ENCODE results near the gene SPEM2.

DNA sequence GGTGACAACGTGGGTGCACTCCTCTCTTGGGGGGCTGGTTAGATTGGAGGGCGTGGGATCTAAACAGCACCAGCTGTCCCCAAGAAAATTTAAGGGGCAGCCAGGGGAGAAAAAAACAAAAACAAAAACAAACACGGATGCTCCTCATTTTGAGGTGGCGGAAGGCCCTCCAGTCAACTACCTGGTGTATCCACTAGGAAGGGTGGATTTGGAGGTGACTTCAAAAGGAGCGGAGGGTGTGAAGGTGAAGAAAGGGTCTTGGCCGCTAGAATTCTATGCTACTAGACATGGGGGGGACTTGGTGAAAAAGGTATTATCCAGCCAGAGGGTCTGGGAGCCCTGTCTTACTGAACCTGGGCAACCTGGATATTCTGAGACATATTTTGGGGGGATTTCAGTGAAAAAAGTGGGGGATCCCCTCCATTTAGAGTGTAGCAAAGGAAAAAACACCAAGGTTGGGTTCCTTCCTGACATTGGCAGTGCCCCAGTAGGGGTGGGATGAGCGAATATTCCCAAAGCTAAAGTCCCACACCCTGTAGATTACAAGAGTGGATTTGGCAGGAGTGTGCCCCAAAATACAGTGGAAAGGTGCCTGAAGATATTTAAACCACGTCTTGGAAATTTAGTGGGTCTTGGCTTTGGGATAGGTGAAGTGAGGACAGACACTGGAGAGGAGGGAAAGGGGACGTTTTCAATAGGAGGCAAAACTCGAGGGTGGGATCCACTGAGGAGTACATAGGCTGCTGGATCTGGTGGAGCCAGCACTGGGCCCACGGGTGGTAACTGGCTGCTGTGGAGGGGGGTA, 13.4 kb downstream of the SPEM2 start:
- TF ChIP-seq SPI1 (IDR thresholded peaks at IDR 0.05; ENCODE audit: low read depth, low read length), result no peak
- no peak for TF ChIP-seq POLR2A (IDR thresholded peaks at IDR 0.05; ENCODE audit: low read depth, low read length)
- TF ChIP-seq TAF1 (IDR thresholded peaks at IDR 0.05; ENCODE audit: low read depth, low read length), result no peak

Data from GM12891 (cell line).